Measurements from ENCODE around the gene TIA1.
"Not testable (repeated sequence)": the region's sequence is repeated elsewhere in the genome, so short reads cannot be mapped to it uniquely, and the experiment has no call there.

TIA1 gene

DNA sequence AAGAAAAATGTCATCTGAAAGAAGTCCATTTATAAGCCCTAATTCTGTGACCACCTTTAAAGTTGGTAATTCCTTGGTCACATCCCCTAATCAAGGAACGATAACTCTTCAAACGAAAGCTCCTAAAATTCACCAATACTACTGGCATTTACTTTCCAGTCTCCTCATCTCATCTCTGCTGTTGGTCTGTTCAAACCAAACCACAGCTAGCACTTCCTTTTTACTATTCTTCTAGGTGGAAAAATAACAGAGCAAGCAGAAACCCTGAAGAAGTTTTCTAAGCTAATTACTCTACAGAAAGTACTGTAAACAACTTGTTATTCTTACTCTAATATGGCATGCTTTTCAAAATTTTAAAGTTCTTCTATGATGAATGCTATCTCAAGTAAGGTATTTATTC, 21.6 kb downstream of the TIA1 start:
- no peak overlapping the region for H3K4me2 ChIP-seq
- TF ChIP-seq Cebpa-rat (IDR thresholded peaks at IDR 0.05), result no peak
- H3K4me1 ChIP-seq, result no peaks in the 10 kb centered on the region
- H3K27me3 ChIP-seq, result no peaks in the 10 kb centered on the region
- peaks cover 60% of the 10 kb centered on the region for H4K20me1 ChIP-seq
- H3K4me3 ChIP-seq, result no peak overlapping the region
- H3K9me3 ChIP-seq, result no peaks in the 10 kb centered on the region
- no peak overlapping the region for H3K9ac ChIP-seq
- peaks cover 92% of the 10 kb centered on the region for H3K36me3 ChIP-seq
- no peak overlapping the region for H3K27ac ChIP-seq

DNA sequence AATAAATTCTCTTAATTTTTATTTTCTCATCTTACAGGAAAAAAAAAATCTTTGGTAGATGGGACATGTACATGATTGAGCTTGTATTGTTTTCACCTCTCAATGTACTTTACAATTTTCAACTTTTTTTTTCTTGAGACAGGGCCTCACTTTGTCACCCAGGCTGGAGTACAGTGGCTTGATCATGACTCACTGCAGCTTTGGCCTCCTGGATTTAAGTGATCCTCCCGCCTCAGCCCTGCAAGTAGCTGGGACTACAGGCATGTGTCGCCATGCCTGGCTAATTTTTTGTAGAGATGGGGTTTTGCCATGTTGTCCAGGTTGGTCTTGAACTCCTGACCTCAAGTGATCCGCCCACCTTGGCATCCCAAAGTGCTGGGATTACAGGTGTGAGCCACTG, 25.1 kb downstream of the TIA1 start:
- H3K36me3 ChIP-seq, result peaks cover 92% of the 10 kb centered on the region

GRCh38 chr2:70214953-70215549, 33.4 kb downstream of the TIA1 start:
- no peak overlapping the region for H3K9ac ChIP-seq
- no peaks in the 10 kb centered on the region for H3K27me3 ChIP-seq
- no peaks in the 10 kb centered on the region for H3K9me3 ChIP-seq
- H3K4me1 ChIP-seq, result no peaks in the 10 kb centered on the region
- H3K36me3 ChIP-seq, result peaks cover 93% of the 10 kb centered on the region
- H4K20me1 ChIP-seq, result 0 out of 2 replicates have a peak, but pooled peaks cover 27% of the 10 kb centered on the region
- no peak overlapping the region for H3K4me3 ChIP-seq
- H3K27ac ChIP-seq, result no peak overlapping the region
- no peak overlapping the region for H3K4me2 ChIP-seq
- no peak for TF ChIP-seq Cebpa-rat (IDR thresholded peaks at IDR 0.05)

More for the DNA sequence above, 25.1 kb downstream of the TIA1 start:
- not testable (repeated sequence) for H3K27me3 ChIP-seq, H3K4me1 ChIP-seq, H3K9me3 ChIP-seq, H3K9ac ChIP-seq, H3K4me2 ChIP-seq, H3K27ac ChIP-seq, H3K4me3 ChIP-seq
- H4K20me1 ChIP-seq, result peaks cover 38% of the 10 kb centered on the region

DNA sequence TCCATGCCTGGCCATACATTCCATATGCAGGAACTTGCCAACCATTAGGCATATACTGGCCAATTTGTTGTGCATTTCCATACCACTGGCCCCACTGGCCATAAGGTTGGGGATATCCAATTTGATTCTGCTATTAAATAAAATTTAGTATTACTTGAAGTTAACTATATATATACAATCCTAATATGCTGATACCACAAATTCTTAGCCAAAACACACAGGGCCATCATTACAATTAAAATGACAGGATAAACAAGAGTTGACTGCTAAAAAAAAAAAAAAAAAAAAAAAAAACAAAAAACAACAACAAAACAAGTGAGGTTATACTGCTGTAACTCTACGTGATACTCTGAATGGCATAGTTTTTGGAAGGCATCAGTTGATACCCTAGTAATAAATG, 34.1 kb downstream of the TIA1 start:
- no peaks in the 10 kb centered on the region for H3K4me1 ChIP-seq
- no peak overlapping the region for H3K4me3 ChIP-seq
- 0 out of 2 replicates have a peak, but pooled peaks cover 20% of the 10 kb centered on the region for H4K20me1 ChIP-seq
- no peaks in the 10 kb centered on the region for H3K27me3 ChIP-seq
- no peak overlapping the region for H3K27ac ChIP-seq
- no peak overlapping the region for H3K9ac ChIP-seq
- no peak overlapping the region for H3K4me2 ChIP-seq
- no peak for TF ChIP-seq Cebpa-rat (IDR thresholded peaks at IDR 0.05)
- H3K36me3 ChIP-seq, result peaks cover 91% of the 10 kb centered on the region
- H3K9me3 ChIP-seq, result no peaks in the 10 kb centered on the region

DNA sequence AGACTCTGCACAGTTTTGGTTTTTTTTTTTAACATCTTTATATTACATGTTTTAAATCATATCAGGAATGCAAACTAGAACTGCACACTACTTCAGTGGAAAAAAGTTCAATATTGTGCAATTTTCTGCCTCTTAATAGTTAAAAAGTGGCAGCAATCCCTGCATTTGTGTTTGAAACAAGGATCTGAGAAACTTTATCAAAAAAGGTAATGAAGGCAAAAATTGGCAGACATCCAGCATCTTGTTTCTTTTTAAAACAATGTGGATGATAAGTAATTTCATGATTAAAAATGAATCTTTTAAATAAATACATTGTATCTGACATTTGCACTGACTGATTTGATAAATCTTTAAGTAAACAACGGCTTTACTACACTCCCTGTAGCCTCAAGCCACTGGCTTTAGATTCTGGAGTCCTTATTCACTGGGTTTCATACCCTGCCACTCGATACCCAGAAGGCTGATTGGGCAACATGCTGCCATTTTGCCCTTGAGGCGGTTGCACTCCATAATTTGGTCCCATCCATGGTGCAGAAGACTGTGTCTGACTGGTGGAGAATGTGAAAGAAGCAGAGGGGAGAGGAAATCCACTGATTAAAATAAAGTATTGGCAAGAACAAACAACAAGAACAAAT, 36.0 kb downstream of the TIA1 start:
- Histone ChIP-seq H3K27ac (no peak overlapping the region), H3K9ac (no peak overlapping the region), H3K36me3 (peaks cover 88% of the 10 kb centered on the region)

GRCh38 chr2:70211595-70211994, 36.8 kb downstream of the TIA1 start:
- no peak for TF ChIP-seq Cebpa-rat (IDR thresholded peaks at IDR 0.05)

More for the DNA sequence above, 36.0 kb downstream of the TIA1 start:
- no peak overlapping the region for H3K4me2 ChIP-seq
- H3K27me3 ChIP-seq, result no peaks in the 10 kb centered on the region
- no peaks in the 10 kb centered on the region for H3K4me1 ChIP-seq
- TF ChIP-seq Cebpa-rat (IDR thresholded peaks at IDR 0.05), result no peak
- no peaks in the 10 kb centered on the region for H3K9me3 ChIP-seq
- H3K4me3 ChIP-seq, result no peak overlapping the region
- peaks cover 11% of the 10 kb centered on the region; the same call in 1 of the 2 replicates for H4K20me1 ChIP-seq

GRCh38 chr2:70204452-70204851, 44.0 kb downstream of the TIA1 start:
- Histone ChIP-seq H3K4me1 (no peaks in the 10 kb centered on the region), H3K9me3 (no peaks in the 10 kb centered on the region), H3K4me3 (no peak overlapping the region), H3K36me3 (peaks cover 32% of the 10 kb centered on the region), H3K27ac (no peak overlapping the region), H3K9ac (no peak overlapping the region), H4K20me1 (peaks cover 6% of the 10 kb centered on the region; the same call in 1 of the 2 replicates), H3K4me2 (no peak overlapping the region), H3K27me3 (no peaks in the 10 kb centered on the region)
- no peak for TF ChIP-seq Cebpa-rat (IDR thresholded peaks at IDR 0.05)

More at GRCh38 chr2:70211595-70211994, 36.8 kb downstream of the TIA1 start:
- Histone ChIP-seq H3K27ac (no peak overlapping the region), H4K20me1 (peaks cover 6% of the 10 kb centered on the region; the same call in 1 of the 2 replicates), H3K27me3 (no peaks in the 10 kb centered on the region), H3K9ac (no peak overlapping the region), H3K4me2 (no peak overlapping the region), H3K4me1 (no peaks in the 10 kb centered on the region), H3K4me3 (no peak overlapping the region), H3K36me3 (peaks cover 85% of the 10 kb centered on the region), H3K9me3 (no peaks in the 10 kb centered on the region)

- H3K9ac ChIP-seq, result no peak overlapping the region
- H3K4me1 ChIP-seq, result no peaks in the 10 kb centered on the region
- no peak overlapping the region for H3K4me3 ChIP-seq
- no peak overlapping the region for H3K4me2 ChIP-seq
- H3K9me3 ChIP-seq, result no peaks in the 10 kb centered on the region
- H3K27me3 ChIP-seq, result no peaks in the 10 kb centered on the region
- TF ChIP-seq Cebpa-rat (IDR thresholded peaks at IDR 0.05), result no peak
- H3K27ac ChIP-seq, result no peak overlapping the region
- peaks cover 19% of the 10 kb centered on the region for H3K36me3 ChIP-seq
- no peaks in the 10 kb centered on the region for H4K20me1 ChIP-seq
Observed at GRCh38 chr2:70203086-70203485, 45.3 kb downstream of the TIA1 start.

DNA sequence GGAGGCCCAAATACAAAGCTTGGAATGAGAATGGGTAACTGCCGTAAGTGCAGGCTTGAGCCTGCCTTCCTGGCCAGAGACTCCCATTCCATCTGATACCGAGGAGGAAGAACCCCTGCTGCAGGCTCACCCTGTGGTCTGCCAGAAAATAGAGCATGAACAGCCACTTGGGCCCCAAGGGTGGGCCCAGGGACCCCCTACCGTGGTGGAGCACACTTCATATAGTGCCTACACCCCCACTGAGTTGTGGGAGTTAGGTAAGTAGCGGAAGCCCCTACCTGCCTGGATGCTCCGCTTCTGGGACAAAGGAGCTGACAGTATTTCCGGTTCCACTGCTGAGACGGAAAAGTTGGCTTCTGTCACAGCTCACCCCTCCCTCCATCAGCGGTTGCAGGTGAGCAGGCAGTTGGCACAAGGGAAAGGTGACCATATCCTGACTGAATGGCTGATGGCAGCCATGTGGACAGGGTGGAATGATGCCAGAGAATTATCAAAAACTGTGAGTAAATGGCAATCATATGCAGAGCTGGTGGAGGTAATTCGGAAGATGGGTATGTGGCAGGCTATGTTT, 46.1 kb downstream of the TIA1 start:
- H3K27ac ChIP-seq, result no peak overlapping the region
- no peak overlapping the region for H3K4me3 ChIP-seq
- H3K27me3 ChIP-seq, result no peaks in the 10 kb centered on the region
- no peaks in the 10 kb centered on the region for H3K4me1 ChIP-seq
- no peak for TF ChIP-seq Cebpa-rat (IDR thresholded peaks at IDR 0.05)
- no peaks in the 10 kb centered on the region for H3K9me3 ChIP-seq
- no peaks in the 10 kb centered on the region for H4K20me1 ChIP-seq
- no peak overlapping the region for H3K4me2 ChIP-seq
- no peak overlapping the region for H3K9ac ChIP-seq
- H3K36me3 ChIP-seq, result peaks cover 14% of the 10 kb centered on the region

- Histone ChIP-seq H3K4me3 (no peak overlapping the region), H3K27me3 (no peaks in the 10 kb centered on the region), H4K20me1 (no peaks in the 10 kb centered on the region), H3K27ac (no peak overlapping the region), H3K4me1 (no peaks in the 10 kb centered on the region), H3K4me2 (no peak overlapping the region), H3K9ac (no peak overlapping the region), H3K36me3 (peaks cover 9% of the 10 kb centered on the region; the same call in 1 of the 2 replicates), H3K9me3 (no peaks in the 10 kb centered on the region)
- TF ChIP-seq Cebpa-rat (IDR thresholded peaks at IDR 0.05), result no peak
Observed at GRCh38 chr2:70201831-70202230, 46.6 kb downstream of the TIA1 start.
